Measurements from ENCODE around the gene DYNC1H1. TPM values are rescaled to one million over a fixed set of nuclear protein-coding genes. Genes with fewer than 3 reads are reported as not detected.
A peak's percentile ranks its signal among the peaks of the same experiment; 100 is the strongest.
"Not testable (repeated sequence)": the region's sequence is repeated elsewhere in the genome, so short reads cannot be mapped to it uniquely, and the experiment has no call there.

Gene DYNC1H1
- total RNA-seq, 2 donors from 2014 or later = 421 to 510 TPM

GRCh38 chr14:102047808-102048540 is 83.6 kb downstream of the DYNC1H1 start:
- intact Hi-C loops (cut with DNase I) = loop anchor here in 1 of 2 donors (10.0 kb wide), 1 partner anchor 47 kb away; no protein-coding TSS in a partner anchor
- DNase-seq (ENCODE audit: low spot score) = no peak

DNA sequence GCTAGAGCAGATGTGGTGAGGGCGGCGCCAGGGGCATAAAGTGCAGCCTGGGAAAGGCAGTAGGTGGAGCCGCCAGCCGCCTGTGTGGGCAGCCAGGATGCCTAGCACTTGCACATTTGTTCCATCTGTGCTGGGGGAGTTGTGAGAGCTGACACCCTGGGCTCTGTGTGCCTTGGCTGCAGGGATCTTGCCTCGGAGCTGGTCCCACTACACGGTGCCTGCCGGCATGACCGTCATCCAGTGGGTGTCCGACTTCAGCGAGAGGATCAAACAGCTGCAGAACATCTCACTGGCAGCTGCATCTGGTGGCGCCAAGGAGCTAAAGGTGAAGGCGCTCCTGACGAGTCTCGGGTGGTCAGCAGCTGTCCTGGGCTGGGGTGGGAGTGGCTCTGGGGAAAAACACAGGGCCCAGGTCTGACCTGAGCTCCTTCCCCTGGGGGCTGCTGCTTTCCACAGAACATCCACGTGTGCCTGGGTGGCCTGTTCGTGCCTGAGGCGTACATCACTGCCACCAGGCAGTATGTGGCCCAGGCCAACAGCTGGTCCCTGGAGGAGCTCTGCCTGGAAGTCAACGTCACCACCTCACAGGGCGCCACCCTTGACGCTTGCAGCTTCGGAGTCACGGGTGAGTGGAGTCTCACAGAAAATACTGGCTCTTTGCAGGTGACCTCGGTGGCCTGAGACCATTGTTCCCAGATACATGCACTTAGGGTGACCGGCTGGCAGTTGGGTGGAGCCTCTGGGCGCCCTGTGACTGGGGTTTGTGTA is 85.1 kb downstream of the DYNC1H1 start:
- intact Hi-C loops (cut with DNase I) = loop anchor here in 1 of 2 donors (10.0 kb wide), 1 partner anchor 45 kb away; no protein-coding TSS in a partner anchor
- DNase-seq (ENCODE audit: low spot score) = no peak

- no peak for DNase-seq (ENCODE audit: low spot score)
- intact Hi-C loops (cut with DNase I) = no loop called here
Measured at GRCh38 chr14:102050026-102050405, 85.6 kb downstream of the DYNC1H1 start.

GRCh38 chr14:102050625-102051024 is 86.3 kb downstream of the DYNC1H1 start:
- intact Hi-C loops (cut with DNase I) = no loop called here
- DNase-seq (ENCODE audit: low spot score) = no peak

GRCh38 chr14:102052522-102052921 is 88.1 kb downstream of the DYNC1H1 start:
- intact Hi-C loops (cut with DNase I) = no loop called here
- no peak for DNase-seq (ENCODE audit: low spot score)

DNA sequence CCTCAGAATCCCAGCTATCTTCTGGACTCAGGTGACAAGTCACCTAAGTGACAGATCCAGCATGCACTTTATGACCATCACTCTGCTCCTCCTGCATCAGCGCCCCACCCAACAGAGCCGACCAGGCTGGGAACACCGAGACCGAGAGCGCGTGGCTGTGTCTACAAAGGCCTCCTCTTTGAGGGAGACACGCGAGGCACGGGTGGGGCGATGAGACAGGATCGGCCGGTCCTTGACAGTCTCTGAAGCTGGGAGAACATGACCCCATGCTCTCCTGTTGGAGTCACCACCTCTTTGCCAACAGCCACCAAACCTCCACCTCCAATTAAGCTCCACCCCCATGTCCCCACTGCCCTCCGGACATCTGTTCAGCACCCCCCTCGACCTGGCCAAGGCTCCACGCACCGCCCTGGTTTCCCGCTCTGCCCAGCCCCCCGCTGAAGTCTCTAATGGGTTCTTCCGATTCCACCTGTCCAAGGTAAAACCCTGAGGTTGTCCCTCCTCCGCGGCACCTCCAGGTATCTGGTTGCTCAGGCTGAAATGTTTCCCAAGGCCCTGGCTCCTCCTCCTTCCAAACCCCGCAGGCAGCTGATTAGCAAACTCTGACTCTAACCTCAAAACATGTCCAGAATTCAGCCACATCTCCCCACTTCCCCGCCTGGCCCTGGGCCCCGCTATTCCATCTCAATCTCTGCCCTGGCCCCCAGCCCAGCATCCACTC is 91.0 kb downstream of the DYNC1H1 start:
- DNase-seq (ENCODE audit: low spot score) = no peak
- intact Hi-C loops (cut with DNase I) = no loop called here

DNA sequence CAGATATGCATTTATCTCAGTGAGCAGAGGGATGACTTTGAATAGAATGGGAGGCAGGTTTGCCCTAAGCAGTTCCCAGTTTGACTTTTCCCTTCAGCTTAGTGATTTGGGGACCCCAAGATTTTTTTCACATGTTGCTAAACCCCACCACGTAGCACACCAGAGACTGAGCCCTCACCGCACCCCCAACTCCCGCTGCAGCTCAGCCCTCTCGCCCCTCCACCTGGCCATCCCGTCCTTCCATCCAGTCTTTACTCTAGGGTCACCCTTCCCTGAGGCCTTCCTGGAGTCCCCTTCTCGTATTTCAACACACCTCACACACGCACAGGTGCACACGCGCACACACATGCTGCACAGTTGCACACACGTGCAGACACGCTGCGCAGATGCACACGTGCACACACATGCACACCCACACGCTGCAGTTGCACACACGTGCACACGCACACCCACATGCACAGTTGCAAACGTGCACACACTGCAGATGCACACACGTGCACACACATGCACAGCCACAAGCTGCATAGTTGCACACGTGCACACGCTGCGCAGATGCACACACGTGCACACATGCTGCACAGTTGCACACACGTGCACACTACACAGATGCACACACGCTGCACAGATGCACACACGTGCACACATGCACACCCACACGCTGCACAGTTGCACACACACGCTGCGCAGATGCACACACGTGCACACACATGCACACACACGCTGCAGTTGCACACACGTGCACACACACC is 92.5 kb downstream of the DYNC1H1 start:
- intact Hi-C loops (cut with DNase I) = no loop called here

DNA sequence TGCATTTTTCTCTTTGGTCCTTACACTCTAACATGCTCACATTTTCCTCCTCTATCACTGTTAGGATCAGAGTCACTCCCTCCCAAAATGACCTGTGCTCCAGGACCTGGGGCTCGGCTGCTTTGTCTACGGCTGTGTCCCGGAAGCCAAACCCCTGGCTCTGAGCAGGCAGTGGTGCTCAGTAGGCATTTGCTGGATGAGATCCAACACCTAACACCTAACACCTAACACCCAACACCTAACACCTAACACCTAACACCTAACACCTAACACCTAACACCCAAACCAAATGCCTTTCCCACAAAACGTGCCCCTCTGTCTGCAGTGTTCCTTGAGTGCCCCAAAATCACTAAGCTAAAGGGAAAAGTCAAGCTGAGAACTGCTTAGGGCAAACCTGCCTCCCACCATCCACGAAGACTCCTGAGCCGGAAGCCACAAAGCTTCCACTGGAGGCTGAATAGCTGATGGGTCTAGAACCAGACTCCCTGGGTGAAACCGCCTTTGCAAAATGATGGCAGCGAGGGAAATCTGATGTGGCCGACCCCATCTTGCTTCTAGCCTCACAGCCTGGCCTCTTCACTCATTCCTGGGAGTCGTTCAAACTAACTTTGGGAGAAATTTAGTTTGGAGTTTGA is 93.2 kb downstream of the DYNC1H1 start:
- intact Hi-C loops (cut with DNase I) = no loop called here
- no peak for DNase-seq (ENCODE audit: low spot score)

More for the DNA sequence above, 92.5 kb downstream of the DYNC1H1 start:
- no peak for DNase-seq (ENCODE audit: low spot score)

GRCh38 chr14:102058146-102058545 is 93.8 kb downstream of the DYNC1H1 start:
- DNase-seq (ENCODE audit: low spot score) = peak; percentile 41
- intact Hi-C loops (cut with DNase I) = no loop called here

DNA sequence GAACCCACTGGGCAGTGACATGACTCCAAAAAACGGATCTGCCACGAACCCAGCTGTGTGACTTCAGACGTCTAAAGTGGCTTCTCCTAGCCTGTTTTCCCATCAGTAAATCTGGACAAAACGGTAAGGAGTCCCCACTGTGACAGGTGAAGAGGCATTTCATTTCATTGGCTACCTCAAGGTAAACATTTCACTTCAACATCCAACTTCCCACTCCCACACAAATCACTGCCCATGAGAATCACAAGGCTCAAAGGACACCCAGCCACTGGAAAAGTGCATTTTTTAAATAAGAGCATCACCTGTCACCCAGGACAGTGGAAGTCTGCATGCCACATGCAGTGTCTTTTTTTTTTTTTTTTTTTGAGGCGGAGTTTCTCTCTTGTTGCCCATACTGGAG is 94.6 kb downstream of the DYNC1H1 start:
- no peak for DNase-seq (ENCODE audit: low spot score)
- intact Hi-C loops (cut with DNase I) = no loop called here

DNA sequence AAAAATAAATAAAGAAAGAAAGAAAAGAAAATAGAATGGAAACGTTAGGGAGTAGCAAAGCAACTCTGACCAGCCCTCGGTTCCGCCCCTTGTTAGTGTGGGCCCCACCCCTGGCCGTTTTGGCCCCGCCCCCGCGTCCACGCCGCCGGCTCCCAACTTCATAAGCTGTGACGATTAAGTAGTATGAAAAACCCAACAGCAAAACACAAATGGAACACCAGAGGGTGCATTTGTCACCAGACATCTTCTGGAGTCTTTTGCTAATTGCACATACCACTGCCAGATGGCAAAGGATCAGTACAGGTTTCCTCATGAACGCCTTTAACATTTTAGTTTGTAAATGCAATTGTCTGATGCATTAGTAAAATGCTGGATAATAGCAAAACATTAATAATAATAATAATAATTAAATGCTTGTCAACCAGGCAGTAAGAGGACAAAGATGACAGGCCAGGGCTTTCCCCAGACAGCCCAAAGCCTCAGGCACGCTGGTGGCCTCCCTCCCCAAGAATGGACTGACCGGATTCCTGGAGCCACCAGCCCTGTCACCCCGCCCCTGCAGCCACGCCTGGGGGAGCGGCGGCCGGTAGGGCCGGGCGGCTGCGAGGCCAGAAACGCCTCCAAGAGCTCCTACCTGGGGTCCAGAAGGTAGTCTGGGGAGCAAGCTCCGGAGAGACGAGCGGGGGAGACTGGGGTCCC is 98.9 kb downstream of the DYNC1H1 start:
- intact Hi-C loops (cut with DNase I) = loop anchor here in 1 of 2 donors (2.0 kb wide), 1 partner anchor 34 kb away; no protein-coding TSS in a partner anchor
- DNase-seq (ENCODE audit: low spot score) = peak; percentile 95

DNA sequence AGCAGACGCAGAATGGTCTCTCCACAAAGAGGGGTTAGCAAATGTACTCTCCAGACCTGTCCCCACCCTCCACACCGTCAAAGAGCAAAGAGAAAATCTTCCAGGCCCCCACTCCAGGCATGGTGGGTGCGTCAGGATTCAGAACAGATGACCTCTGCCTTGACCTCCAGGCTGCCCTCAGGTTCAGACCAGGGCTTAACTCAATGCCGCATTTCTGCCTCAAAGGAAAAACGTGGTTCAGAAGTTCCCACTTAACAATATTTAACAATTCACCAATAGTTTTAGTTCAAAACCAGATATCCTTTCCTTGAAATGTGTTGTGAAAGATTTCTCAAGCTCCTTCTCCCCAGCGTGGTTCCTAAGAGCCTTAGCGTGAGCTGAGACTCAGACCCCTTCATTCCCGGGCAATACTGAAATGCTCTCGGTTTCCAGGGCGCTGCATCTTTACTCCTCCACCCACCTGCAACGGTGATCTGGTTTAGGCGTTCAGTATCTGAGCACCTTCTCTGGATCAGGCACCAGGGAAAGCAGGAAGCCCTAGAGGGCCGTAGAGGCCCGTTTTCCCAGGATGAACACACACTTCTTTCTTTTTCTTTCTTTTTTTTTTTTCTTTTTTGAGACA is 99.5 kb downstream of the DYNC1H1 start:
- DNase-seq (ENCODE audit: low spot score) = no peak
- intact Hi-C loops (cut with DNase I) = loop anchor here in 1 of 2 donors (2.0 kb wide), 1 partner anchor 33 kb away; no protein-coding TSS in a partner anchor

GRCh38 chr14:102064590-102064989 is 100.2 kb downstream of the DYNC1H1 start:
- DNase-seq (ENCODE audit: low spot score); intact Hi-C loops (cut with DNase I): not testable (repeated sequence)

DNA sequence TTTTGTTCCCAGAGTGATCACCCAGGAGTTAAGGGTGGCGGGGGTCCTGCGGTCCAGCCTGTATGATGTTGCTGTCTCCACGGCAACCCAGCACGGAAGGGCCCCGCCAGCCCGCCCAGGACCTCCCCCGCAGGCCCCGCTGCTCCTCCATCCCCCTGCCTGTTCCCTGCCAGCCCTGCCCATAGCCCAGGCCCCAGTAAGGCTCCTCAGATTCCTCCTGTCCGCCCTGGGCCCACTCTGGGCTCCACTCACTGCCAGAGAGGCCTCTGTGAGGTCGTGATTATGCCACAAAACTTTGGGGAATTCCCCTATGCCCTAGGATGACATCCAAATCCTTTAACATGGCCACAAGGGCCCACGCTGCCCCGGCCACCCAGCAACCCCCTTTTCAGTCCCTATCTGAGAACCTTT is 101.7 kb downstream of the DYNC1H1 start:
- intact Hi-C loops (cut with DNase I) = no loop called here
- peak; percentile 71 for DNase-seq (ENCODE audit: low spot score)

DNA sequence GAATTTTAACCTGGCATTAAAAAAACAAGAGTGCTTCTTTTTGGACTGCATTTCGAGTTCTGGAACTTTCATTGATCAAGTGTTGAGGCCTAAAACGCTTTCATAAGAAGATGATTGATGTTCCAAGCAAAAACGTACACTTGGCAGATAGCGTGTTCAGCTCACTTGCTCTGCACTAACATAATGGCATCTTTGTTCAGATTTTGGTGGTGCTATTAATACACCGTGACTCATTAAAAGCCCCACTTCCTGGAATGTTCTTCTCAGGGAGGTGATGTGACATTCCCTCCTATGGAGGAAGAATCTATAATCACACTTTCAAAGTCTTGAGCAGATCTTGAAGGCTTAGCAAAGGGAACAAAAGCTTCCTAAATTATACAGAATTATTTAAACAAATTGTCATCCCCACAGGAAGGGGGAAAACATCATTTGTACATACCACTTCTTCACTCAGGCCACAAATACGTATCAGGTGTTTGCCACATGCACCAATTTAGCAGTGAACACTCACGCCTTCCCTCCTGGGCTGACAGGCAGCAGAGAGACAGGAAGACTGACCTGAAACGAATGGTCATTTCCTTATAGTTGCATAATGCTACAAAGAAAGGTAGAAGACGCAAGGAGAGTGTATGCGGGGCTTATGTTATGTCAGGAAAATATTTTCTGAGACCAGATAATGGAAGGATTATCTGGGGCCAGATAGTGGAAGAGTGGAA is 107.1 kb downstream of the DYNC1H1 start:
- intact Hi-C loops (cut with DNase I) = no loop called here
- no peak for DNase-seq (ENCODE audit: low spot score)

GRCh38 chr14:102074415-102074964 is 110.1 kb downstream of the DYNC1H1 start:
- intact Hi-C loops (cut with DNase I) = no loop called here
- no peak for DNase-seq (ENCODE audit: low spot score)

GRCh38 chr14:102075155-102075554 is 110.8 kb downstream of the DYNC1H1 start:
- intact Hi-C loops (cut with DNase I) = no loop called here

More at GRCh38 chr14:102075155-102075554, 110.8 kb downstream of the DYNC1H1 start:
- peak; percentile 35 for DNase-seq (ENCODE audit: low spot score)
